ENCODE measurements around the gene TMEM120B. TPM values are rescaled to one million over a fixed set of nuclear protein-coding genes. Genes with fewer than 3 reads are reported as not detected.

TMEM120B gene
- total and polyA plus RNA-seq, 2 of the 4 experiments (the other 2 are of a cell fraction), result 10.6 to 18.4 TPM

- Histone ChIP-seq H3K4me2 (ENCODE audit: low read depth, low read length) (no peak overlapping the region), H3K4me1 (ENCODE audit: control insufficient read depth, insufficient read depth, low read length) (no peaks in the 10 kb centered on the region), H3K79me1 (ENCODE audit: low read depth in 1 of 2, low read length in 2 of 2) (no peaks in the 10 kb centered on the region), H3K14ac (replicated peaks; ENCODE audit: low read depth, low read length) (no peak overlapping the region), H3K27me3 (ENCODE audit: control insufficient read depth, insufficient read depth, low read length) (no peaks in the 10 kb centered on the region; the same call in 1 of the 2 replicates), H3K56ac (ENCODE audit: extremely low read depth, insufficient read depth, low read length) (no peak overlapping the region), H2AK9ac (replicated peaks; ENCODE audit: low read depth, low read length, poor library complexity) (no peak overlapping the region), H3K36me3 (ENCODE audit: control insufficient read depth, insufficient read depth, low read length) (no peaks in the 10 kb centered on the region), H3K9ac (ENCODE audit: low read depth, low read length) (no peak overlapping the region), H3K4ac (ENCODE audit: low read depth, low read length) (no peak overlapping the region), H3K9me3 (ENCODE audit: control insufficient read depth, insufficient read depth, low read length) (peaks cover 2% of the 10 kb centered on the region; the same call in 1 of the 2 replicates), H4K5ac (ENCODE audit: low read depth, low read length) (no peak overlapping the region), H2BK120ac (ENCODE audit: low read depth, low read length) (no peak overlapping the region), H2BK20ac (ENCODE audit: low read depth, low read length) (no peak overlapping the region), H3K4me3 (ENCODE audit: insufficient read depth, low read depth, low read length) (no peak overlapping the region), H3K23ac (ENCODE audit: low read depth, low read length) (no peak overlapping the region), H2AFZ (replicated peaks; ENCODE audit: low read length, poor library complexity) (no peak overlapping the region), H4K8ac (ENCODE audit: low read depth in 2 of 2, low read length in 2 of 2) (no peak overlapping the region), H3K18ac (ENCODE audit: low read depth, low read length) (no peak overlapping the region), H3K9me1 (ENCODE audit: insufficient read depth, low read length) (no peaks in the 10 kb centered on the region), H4K20me1 (ENCODE audit: insufficient read depth, low read length) (no peaks in the 10 kb centered on the region), H2BK5ac (ENCODE audit: low read depth, low read length, poor library complexity, severe bottlenecking) (no peak overlapping the region), H4K91ac (ENCODE audit: insufficient read depth, low read depth, low read length) (no peak overlapping the region), H3K27ac (ENCODE audit: insufficient read depth, low read length) (no peak overlapping the region), H2AK5ac (ENCODE audit: low read depth, low read length) (no peak overlapping the region), H2BK15ac (ENCODE audit: low read depth, low read length) (no peak overlapping the region)
- DNase-seq, result no peak
- CTCF ChIA-PET, result interaction anchor here (2.3 kb wide), 1 partner anchor 93 kb away, joined by 6 read pairs; no protein-coding TSS in a partner anchor
- in situ Hi-C loops (cut with MboI; ENCODE audit: low sequenced_read_pairs) (no loop called here), intact Hi-C loops (cut with micrococcal nuclease) (no loop called here), dilution Hi-C loops (cut with HindIII; ENCODE audit: low sequenced_read_pairs, unreplicated experiment) (no loop called here)
- no peak for ATAC-seq (ENCODE audit: low read depth)
- no peak for TF ChIP-seq RFX5 (IDR thresholded peaks at IDR 0.05; ENCODE audit: low read depth, low read length)
- TF ChIP-seq CEBPB (IDR thresholded peaks at IDR 0.05; ENCODE audit: low read depth, low read length), result no peak
- TF ChIP-seq, protein P1, sequence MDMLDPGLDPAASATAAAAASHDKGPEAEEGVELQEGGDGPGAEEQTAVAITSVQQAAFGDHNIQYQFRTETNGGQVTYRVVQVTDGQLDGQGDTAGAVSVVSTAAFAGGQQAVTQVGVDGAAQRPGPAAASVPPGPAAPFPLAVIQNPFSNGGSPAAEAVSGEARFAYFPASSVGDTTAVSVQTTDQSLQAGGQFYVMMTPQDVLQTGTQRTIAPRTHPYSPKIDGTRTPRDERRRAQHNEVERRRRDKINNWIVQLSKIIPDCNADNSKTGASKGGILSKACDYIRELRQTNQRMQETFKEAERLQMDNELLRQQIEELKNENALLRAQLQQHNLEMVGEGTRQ (IDR thresholded peaks at IDR 0.05; ENCODE audit: low read depth, low read length), result no peak
- TF ChIP-seq CHD1 (IDR thresholded peaks at IDR 0.05; ENCODE audit: low read depth, low read length), result no peak
- TF ChIP-seq FOS (IDR thresholded peaks at IDR 0.05; ENCODE audit: low read depth, low read length), result no peak
- no peak for TF ChIP-seq RAD21 (IDR thresholded peaks at IDR 0.05; ENCODE audit: low read length)
- no peak for TF ChIP-seq BHLHE40 (IDR thresholded peaks at IDR 0.05; ENCODE audit: low read depth, low read length)
- TF ChIP-seq CTCF (conservative IDR thresholded peaks at IDR 0.05; ENCODE audit: low read depth, low read length), result no peak
- no peak for TF ChIP-seq RCOR1 (IDR thresholded peaks at IDR 0.05; ENCODE audit: insufficient replicate concordance, low read length)
- no peak for TF ChIP-seq MAFK (IDR thresholded peaks at IDR 0.05; ENCODE audit: low read depth, low read length)
- TF ChIP-seq ELK1 (IDR thresholded peaks at IDR 0.05; ENCODE audit: borderline replicate concordance, low read depth, low read length), result no peak
- no peak for TF ChIP-seq NFE2L2 (IDR thresholded peaks at IDR 0.05; ENCODE audit: low read depth, low read length)
- no peak for TF ChIP-seq SMC3 (IDR thresholded peaks at IDR 0.05; ENCODE audit: low read depth, low read length)
- no peak for TF ChIP-seq MAZ (IDR thresholded peaks at IDR 0.05; ENCODE audit: borderline replicate concordance, low read depth, low read length)
- TF ChIP-seq POLR2A (IDR thresholded peaks at IDR 0.05; ENCODE audit: low read depth, low read length), result no peak
- TF ChIP-seq MXI1 (IDR thresholded peaks at IDR 0.05; ENCODE audit: borderline replicate concordance, low read depth, low read length), result no peak
- BruUV-seq (replicated peaks), result no TSS peak
- POLR2A ChIA-PET (ENCODE audit: unreplicated experiment), result interaction anchor here (0.5 to 0.6 kb wide), 2 partner anchors 39 to 73 kb away, joined by 3 read pairs; no protein-coding TSS in a partner anchor
- no CpG with 5 or more reads among the region's 3 CpGs for WGBS, 2 experiments (ENCODE audit: extremely low coverage in 2 of 2, insufficient read length in 1 of 2)
These were observed 10.8 kb upstream of the TMEM120B start for GRCh38 chr12:121701667-121702277.

Measured in IMR-90 (cell line).